SK-N-SH treated with all-trans-retinoic acid at 6 μM for 48 hours (cell line): ENCODE measurements around the gene SP140.
A peak's percentile ranks its signal among the peaks of the same experiment; 100 is the strongest.
"Not testable (repeated sequence)": the region's sequence is repeated elsewhere in the genome, so short reads cannot be mapped to it uniquely, and the experiment has no call there.

Experiments used
- ATAC-seq: fragments of 200-7000 bp; cut with Tn5 transposase; 3 replicates; pipeline ENCODE4 v1.9.1; 2020; ENCODE audit warnings: mild to moderate bottlenecking, moderate library complexity
- ARNTL ChIP-seq: fragments of 450-650 bp; formaldehyde crosslinking; IDR thresholded peaks from 2 replicates; pipeline ENCODE4 v1.5.0; 2020; ENCODE audit warnings: low read depth, mild to moderate bottlenecking, moderate library complexity, borderline replicate concordance
- BACH2 ChIP-seq: fragments of 250-450 bp; sonication (Bioruptor Pico); IDR thresholded peaks from 2 replicates; pipeline ENCODE4 v1.9.0; 2021; ENCODE audit warnings: mild to moderate bottlenecking, borderline replicate concordance
- ESRRG ChIP-seq: fragments of 250-450 bp; sonication (Bioruptor Pico); IDR thresholded peaks from 2 replicates; pipeline ENCODE4 v1.6.1; 2021; ENCODE audit warnings: mild to moderate bottlenecking
- GLIS3 ChIP-seq: fragments of 250-450 bp; sonication (Bioruptor Pico); IDR thresholded peaks from 2 replicates; pipeline ENCODE4 v1.5.0; 2020; ENCODE audit warnings: mild to moderate bottlenecking, moderate library complexity
- ISL1 ChIP-seq: fragments of 250-450 bp; sonication (Bioruptor Pico); IDR thresholded peaks from 2 replicates; pipeline ENCODE4 v2.1.2; 2022; ENCODE audit warnings: mild to moderate bottlenecking, moderate library complexity
- OSR1 ChIP-seq: fragments of 250-450 bp; sonication (Bioruptor Pico); IDR thresholded peaks from 2 replicates; pipeline ENCODE4 v1.8.0; 2022; ENCODE audit warnings: moderate library complexity, mild to moderate bottlenecking, inconsistent platforms
- PPARA ChIP-seq: fragments of 250-450 bp; sonication (Bioruptor Pico); IDR thresholded peaks from 2 replicates; pipeline ENCODE4 v1.5.0; 2020; ENCODE audit warnings: mild to moderate bottlenecking, borderline replicate concordance
- RARB ChIP-seq: fragments of 250-450 bp; sonication (Bioruptor Pico); IDR thresholded peaks from 2 replicates; pipeline ENCODE4 v1.8.0; 2021; ENCODE audit warnings: mild to moderate bottlenecking, moderate library complexity
- SNAI2 ChIP-seq: fragments of 250-450 bp; sonication (Bioruptor Pico); IDR thresholded peaks from 2 replicates; pipeline ENCODE4 v1.5.0; 2020; ENCODE audit warnings: mild to moderate bottlenecking, moderate library complexity
- TCF4 ChIP-seq: fragments of 250-450 bp; sonication (Bioruptor Pico); IDR thresholded peaks from 2 replicates; pipeline ENCODE4 v1.8.0; 2021; ENCODE audit warnings: mild to moderate bottlenecking, moderate library complexity, borderline replicate concordance
- TOX ChIP-seq: fragments of 250-450 bp; sonication (Bioruptor Pico); IDR thresholded peaks from 2 replicates; pipeline ENCODE4 v1.8.0; 2021; ENCODE audit warnings: mild to moderate bottlenecking, moderate library complexity, borderline replicate concordance
- TSHZ2 ChIP-seq: fragments of 250-450 bp; sonication (Bioruptor Pico); IDR thresholded peaks from 2 replicates; pipeline ENCODE4 v1.5.0; 2020; ENCODE audit warnings: mild to moderate bottlenecking, moderate library complexity
- ZC3H10 ChIP-seq: fragments of 250-450 bp; sonication (Bioruptor Pico); IDR thresholded peaks from 2 replicates; pipeline ENCODE4 v1.5.1; 2021; ENCODE audit warnings: mild to moderate bottlenecking, moderate library complexity
- ZFP30 ChIP-seq: fragments of 450-650 bp; formaldehyde crosslinking; IDR thresholded peaks from 2 replicates; pipeline ENCODE4 v1.5.0; 2022; ENCODE audit warnings: mild to moderate bottlenecking, moderate library complexity
- ZNF565 ChIP-seq: fragments of 450-650 bp; formaldehyde crosslinking; conservative IDR thresholded peaks from 2 replicates; pipeline ENCODE4 v1.5.0; 2020; ENCODE audit warnings: low read depth, mild to moderate bottlenecking, moderate library complexity
- ZNF70 ChIP-seq: fragments of 450-650 bp; formaldehyde crosslinking; IDR thresholded peaks from 2 replicates; pipeline ENCODE4 v1.5.0; 2020; ENCODE audit warnings: mild to moderate bottlenecking, moderate library complexity
- TF ChIP-seq, protein P1 (sequence below): fragments of 250-450 bp; sonication (Bioruptor Pico); IDR thresholded peaks from 2 replicates; pipeline ENCODE4 v1.5.1; 2020; ENCODE audit warnings: low read depth, mild to moderate bottlenecking, moderate library complexity
- TF ChIP-seq, protein P2 (sequence below): fragments of 250-450 bp; sonication (Bioruptor Pico); IDR thresholded peaks from 2 replicates; pipeline ENCODE4 v1.8.0; 2021; ENCODE audit warnings: low read depth, mild to moderate bottlenecking, moderate library complexity, borderline replicate concordance
- TF ChIP-seq, protein P3 (sequence below): fragments of 250-450 bp; sonication (Bioruptor Pico); IDR thresholded peaks from 2 replicates; pipeline ENCODE4 v1.8.0; 2020; ENCODE audit warnings: mild to moderate bottlenecking, moderate library complexity, borderline replicate concordance
- TF ChIP-seq, protein P4 (sequence below): fragments of 250-450 bp; sonication (Bioruptor Pico); IDR thresholded peaks from 2 replicates; pipeline ENCODE4 v1.5.1; 2021; ENCODE audit warnings: mild to moderate bottlenecking, moderate library complexity

SP140 gene

DNA sequence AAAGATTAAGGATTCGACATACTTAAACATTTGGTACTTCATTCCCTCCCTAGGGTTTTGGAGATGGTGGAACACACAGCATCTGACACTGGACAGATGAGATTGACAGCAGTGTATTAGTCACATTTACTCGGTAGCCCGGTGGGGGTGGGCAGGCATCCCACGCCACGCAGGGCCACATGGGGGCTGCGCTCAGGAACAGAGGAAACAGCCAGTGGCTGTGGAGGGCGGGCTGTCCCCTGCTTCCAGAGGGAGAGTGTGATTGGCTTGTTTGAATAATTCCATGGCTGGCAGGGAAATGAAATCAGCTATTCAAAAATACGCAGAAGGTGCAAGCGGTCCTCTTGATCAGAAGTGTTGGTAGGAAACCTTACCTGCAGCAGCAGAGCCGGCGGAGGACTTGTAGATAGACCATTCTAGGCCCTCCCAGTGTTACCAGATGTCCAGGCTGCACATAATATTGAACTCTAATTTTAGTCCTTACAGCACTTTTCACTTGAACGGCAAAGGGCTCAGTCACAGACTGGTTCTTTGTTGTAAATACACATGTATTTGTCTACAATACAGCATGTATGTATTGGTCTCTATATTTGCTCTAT lies 83.0 kb downstream of the SP140 start:
- ATAC-seq = no peak
- TF ChIP-seq PPARA (no peak), BACH2 (CRISPR knock-in tag) (no peak), TCF4 (CRISPR knock-in tag) (no peak), ARNTL (CRISPR knock-in tag) (no peak), ZNF70 (CRISPR knock-in tag) (no peak), TSHZ2 (CRISPR knock-in tag) (no peak), OSR1 (CRISPR knock-in tag) (no peak), ZNF565 (CRISPR knock-in tag) (no peak), ZC3H10 (CRISPR knock-in tag) (no peak), ISL1 (CRISPR knock-in tag) (no peak), RARB (CRISPR knock-in tag) (no peak), TOX (no peak), GLIS3 (no peak), ESRRG (CRISPR knock-in tag) (no peak)
- TF ChIP-seq, protein P1, sequence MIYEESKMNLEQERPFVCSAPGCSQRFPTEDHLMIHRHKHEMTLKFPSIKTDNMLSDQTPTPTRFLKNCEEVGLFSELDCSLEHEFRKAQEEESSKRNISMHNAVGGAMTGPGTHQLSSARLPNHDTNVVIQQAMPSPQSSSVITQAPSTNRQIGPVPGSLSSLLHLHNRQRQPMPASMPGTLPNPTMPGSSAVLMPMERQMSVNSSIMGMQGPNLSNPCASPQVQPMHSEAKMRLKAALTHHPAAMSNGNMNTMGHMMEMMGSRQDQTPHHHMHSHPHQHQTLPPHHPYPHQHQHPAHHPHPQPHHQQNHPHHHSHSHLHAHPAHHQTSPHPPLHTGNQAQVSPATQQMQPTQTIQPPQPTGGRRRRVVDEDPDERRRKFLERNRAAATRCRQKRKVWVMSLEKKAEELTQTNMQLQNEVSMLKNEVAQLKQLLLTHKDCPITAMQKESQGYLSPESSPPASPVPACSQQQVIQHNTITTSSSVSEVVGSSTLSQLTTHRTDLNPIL (CRISPR knock-in tag) = no peak
- TF ChIP-seq, protein P2, sequence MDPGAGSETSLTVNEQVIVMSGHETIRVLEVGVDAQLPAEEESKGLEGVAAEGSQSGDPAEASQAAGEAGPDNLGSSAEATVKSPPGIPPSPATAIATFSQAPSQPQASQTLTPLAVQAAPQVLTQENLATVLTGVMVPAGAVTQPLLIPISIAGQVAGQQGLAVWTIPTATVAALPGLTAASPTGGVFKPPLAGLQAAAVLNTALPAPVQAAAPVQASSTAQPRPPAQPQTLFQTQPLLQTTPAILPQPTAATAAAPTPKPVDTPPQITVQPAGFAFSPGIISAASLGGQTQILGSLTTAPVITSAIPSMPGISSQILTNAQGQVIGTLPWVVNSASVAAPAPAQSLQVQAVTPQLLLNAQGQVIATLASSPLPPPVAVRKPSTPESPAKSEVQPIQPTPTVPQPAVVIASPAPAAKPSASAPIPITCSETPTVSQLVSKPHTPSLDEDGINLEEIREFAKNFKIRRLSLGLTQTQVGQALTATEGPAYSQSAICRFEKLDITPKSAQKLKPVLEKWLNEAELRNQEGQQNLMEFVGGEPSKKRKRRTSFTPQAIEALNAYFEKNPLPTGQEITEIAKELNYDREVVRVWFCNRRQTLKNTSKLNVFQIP (CRISPR knock-in tag) = no peak
- TF ChIP-seq, protein P3, sequence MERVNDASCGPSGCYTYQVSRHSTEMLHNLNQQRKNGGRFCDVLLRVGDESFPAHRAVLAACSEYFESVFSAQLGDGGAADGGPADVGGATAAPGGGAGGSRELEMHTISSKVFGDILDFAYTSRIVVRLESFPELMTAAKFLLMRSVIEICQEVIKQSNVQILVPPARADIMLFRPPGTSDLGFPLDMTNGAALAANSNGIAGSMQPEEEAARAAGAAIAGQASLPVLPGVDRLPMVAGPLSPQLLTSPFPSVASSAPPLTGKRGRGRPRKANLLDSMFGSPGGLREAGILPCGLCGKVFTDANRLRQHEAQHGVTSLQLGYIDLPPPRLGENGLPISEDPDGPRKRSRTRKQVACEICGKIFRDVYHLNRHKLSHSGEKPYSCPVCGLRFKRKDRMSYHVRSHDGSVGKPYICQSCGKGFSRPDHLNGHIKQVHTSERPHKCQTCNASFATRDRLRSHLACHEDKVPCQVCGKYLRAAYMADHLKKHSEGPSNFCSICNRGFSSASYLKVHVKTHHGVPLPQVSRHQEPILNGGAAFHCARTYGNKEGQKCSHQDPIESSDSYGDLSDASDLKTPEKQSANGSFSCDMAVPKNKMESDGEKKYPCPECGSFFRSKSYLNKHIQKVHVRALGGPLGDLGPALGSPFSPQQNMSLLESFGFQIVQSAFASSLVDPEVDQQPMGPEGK = no peak
- TF ChIP-seq, all 23 proteins: peak for 0

GRCh38 chr2:230310792-230311191 lies 85.3 kb downstream of the SP140 start:
- not testable (repeated sequence) for ATAC-seq

- not testable (repeated sequence) for ATAC-seq
Measured at GRCh38 chr2:230311634-230312033, 86.1 kb downstream of the SP140 start.

- peak; percentile 51; the same call in 2 of the 3 replicates for ATAC-seq
Measured at GRCh38 chr2:230312638-230313037, 87.1 kb downstream of the SP140 start.

More at GRCh38 chr2:230312638-230313037, 87.1 kb downstream of the SP140 start:
- no peak for TF ChIP-seq ZNF565 (CRISPR knock-in tag)
- TF ChIP-seq ESRRG (CRISPR knock-in tag) = no peak
- TF ChIP-seq, protein P3 = no peak
- no peak for TF ChIP-seq SNAI2 (CRISPR knock-in tag)
- TF ChIP-seq, protein P4, sequence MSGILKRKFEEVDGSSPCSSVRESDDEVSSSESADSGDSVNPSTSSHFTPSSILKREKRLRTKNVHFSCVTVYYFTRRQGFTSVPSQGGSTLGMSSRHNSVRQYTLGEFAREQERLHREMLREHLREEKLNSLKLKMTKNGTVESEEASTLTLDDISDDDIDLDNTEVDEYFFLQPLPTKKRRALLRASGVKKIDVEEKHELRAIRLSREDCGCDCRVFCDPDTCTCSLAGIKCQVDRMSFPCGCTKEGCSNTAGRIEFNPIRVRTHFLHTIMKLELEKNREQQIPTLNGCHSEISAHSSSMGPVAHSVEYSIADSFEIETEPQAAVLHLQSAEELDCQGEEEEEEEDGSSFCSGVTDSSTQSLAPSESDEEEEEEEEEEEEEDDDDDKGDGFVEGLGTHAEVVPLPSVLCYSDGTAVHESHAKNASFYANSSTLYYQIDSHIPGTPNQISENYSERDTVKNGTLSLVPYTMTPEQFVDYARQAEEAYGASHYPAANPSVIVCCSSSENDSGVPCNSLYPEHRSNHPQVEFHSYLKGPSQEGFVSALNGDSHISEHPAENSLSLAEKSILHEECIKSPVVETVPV (CRISPR knock-in tag) = no peak
- no peak for TF ChIP-seq ZFP30
- no peak for TF ChIP-seq GLIS3
- no peak for TF ChIP-seq ISL1 (CRISPR knock-in tag)
- no peak for TF ChIP-seq BACH2 (CRISPR knock-in tag)
- TF ChIP-seq ZNF70 (CRISPR knock-in tag) = no peak
- TF ChIP-seq ARNTL (CRISPR knock-in tag) = no peak
- TF ChIP-seq, protein P1 (CRISPR knock-in tag) = no peak
- TF ChIP-seq, protein P2 (CRISPR knock-in tag) = no peak
- no peak for TF ChIP-seq TOX
